ENCODE results near the gene CD2.
A peak's percentile ranks its signal among the peaks of the same experiment; 100 is the strongest.
"Not testable (repeated sequence)": the region's sequence is repeated elsewhere in the genome, so short reads cannot be mapped to it uniquely, and the experiment has no call there.

Gene CD2

DNA sequence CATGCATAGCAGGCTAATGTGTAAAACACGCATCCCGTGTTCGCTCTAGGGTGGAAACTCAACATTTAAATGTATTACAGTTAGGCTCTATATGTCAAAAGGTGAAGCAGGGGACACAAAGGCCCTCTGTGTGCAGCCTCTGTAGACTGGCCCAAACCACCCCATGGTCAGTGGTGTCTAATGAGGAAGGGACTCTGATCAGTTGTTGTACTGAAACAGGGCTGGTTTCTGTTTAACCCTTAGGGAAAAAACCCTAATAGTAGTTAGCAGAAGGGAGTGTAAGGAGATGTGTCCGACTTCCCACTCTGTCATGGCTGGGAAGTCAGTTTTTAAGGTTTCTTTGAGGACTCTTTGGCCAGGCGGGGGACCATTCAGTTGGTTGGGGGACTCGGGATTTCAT is 21.5 kb upstream of the CD2 start:
- DNase-seq (ENCODE audit: low spot score): no peak

- DNase-seq (ENCODE audit: low spot score): no peak
Measured at GRCh38 chr1:116733476-116734365, 20.5 kb upstream of the CD2 start.

- DNase-seq (ENCODE audit: low spot score): no peak
Measured at GRCh38 chr1:116735246-116735645, 19.0 kb upstream of the CD2 start.

DNA sequence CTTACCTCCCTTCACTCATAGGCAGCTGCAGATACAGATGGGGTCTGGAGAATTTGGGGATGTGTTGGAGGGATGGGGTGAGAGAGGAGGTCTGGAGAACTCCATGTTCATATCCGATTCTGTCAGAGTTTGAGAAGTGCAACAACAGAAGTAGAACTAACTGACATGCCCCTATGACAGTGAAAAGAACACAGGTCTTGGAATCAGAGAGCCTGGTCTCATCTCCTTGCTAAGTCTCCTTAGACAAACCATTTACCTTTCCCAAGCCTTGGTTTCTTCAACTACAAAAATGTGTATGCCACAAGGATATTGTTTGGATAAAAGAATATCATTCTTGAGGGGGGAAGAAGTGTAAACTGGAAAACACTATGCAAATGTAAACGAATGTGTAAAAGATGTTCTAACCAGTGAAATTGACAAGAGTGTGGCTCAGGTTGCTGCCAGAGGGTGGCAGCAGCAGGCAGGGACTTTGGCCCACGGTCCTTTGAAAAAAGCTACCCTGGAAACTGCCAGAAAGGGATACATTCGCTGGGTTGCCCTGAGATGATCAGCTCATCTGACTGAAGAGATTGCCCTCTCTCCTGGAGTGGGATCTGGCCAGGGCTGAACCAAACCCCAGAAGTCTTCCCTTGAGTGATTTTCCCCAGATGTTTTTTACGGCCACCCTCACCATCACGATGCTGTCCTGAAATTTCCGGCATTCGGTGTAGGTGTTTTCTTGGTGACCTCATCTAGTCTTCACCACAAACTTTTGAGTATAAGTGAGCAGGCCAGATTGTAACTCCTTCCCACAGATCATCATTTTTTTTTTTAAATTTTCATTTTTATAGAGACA is 17.0 kb upstream of the CD2 start:
- DNase-seq (ENCODE audit: low spot score): peak; percentile 84

- DNase-seq (ENCODE audit: low spot score): peak; percentile 52
Measured at GRCh38 chr1:116737855-116738321, 16.3 kb upstream of the CD2 start.

DNA sequence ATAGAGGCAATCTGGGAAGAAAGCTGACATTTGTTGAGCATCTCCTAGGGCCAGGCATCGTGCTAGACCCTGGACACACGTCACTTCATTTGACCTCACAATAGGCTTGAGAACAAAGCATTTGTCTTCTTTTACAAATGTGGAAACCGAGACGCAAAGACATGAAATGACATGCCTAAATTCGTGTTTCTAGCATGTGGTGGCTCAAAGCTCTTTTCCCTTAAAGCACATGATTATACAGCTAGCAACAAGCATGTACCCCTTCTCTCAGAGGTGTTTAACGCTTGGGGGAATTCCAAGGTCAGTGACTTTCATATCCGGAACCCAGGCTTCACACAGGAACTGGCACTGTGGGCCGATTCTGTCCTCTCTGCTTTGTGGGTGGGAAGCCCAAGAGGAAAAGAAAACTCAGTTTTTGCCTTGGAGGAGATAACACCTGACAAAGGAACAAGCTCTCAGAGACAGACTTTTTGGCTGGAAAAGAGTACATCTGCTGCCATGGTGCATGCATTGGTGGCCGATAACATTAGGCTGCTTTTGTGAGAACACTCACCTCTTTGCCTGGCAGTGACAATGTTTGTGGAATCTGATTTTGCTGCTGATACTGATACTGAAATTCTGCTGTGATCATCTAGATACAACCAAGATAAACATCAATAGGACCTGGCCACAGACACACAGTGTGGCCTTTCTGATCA is 15.4 kb upstream of the CD2 start:
- DNase-seq (ENCODE audit: low spot score): peak; percentile 81

- DNase-seq (ENCODE audit: low spot score): no peak
Measured at GRCh38 chr1:116739371-116740012, 14.7 kb upstream of the CD2 start.

GRCh38 chr1:116740296-116740695 is 13.9 kb upstream of the CD2 start:
- no peak for DNase-seq (ENCODE audit: low spot score)

- DNase-seq (ENCODE audit: low spot score): no peak
Measured at GRCh38 chr1:116740746-116741145, 13.5 kb upstream of the CD2 start.

GRCh38 chr1:116741836-116742565 is 12.2 kb upstream of the CD2 start:
- DNase-seq (ENCODE audit: low spot score): no peak

DNA sequence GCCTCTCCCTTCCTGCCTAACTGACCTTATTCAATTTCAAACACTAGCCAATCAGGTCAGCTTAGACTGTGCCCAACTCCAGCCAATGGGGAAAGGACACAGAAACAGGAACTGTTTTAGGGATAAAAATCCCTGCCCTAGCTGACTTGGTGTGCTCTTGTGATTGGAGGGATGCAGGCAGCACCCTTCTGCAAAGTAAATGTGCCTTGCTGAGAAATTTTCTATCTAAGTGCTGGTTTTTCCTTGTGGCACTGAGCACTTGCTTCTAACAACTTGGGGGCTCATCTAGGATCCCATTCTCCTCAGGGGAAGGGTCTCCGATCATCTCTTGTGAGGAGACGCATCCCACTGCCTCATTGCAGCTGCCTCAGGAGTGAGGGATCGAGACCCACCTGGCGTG is 10.7 kb upstream of the CD2 start:
- no peak for DNase-seq (ENCODE audit: low spot score)

DNA sequence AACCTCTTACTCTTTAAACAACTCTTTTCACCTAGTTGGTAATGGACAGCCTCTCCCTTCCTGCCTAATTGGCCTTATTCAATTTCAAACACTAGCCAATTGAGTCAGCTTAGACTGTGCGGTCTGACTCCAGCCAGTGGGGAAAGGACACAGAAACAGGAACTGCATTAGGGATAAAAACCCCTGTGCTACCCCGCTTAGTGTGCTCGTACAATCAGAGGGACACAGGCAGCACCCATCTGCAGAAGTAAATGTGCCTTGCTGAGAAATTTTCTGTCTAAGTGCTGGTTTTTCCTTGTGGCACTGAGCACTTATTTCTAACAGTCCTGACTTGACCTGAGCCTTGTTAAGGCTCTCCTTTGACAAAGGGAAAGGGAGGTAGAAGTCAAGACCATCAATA is 6.0 kb upstream of the CD2 start:
- DNase-seq (ENCODE audit: low spot score): no peak

DNA sequence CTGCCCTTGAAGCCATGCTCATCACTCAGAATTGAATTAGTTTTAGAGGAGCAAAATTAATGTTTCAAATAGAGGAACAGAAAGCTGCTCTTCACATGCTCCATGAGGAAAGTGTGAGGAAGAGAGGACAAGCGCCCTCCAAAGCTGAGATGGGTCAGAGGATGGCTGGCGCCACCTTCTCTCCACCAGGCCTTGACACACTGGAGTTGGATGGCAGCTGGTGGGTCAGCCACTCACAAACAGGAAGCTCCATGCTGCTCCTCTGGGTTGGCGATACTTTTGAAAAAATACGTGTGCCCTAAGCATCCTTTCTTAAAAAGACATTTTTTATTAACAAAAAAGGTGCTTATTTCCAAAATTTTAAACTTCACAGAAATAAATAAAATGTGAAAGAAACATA is 3.1 kb upstream of the CD2 start:
- DNase-seq (ENCODE audit: low spot score): no peak

GRCh38 chr1:116751621-116752020 is 2.6 kb upstream of the CD2 start:
- no peak for DNase-seq (ENCODE audit: low spot score)

DNA sequence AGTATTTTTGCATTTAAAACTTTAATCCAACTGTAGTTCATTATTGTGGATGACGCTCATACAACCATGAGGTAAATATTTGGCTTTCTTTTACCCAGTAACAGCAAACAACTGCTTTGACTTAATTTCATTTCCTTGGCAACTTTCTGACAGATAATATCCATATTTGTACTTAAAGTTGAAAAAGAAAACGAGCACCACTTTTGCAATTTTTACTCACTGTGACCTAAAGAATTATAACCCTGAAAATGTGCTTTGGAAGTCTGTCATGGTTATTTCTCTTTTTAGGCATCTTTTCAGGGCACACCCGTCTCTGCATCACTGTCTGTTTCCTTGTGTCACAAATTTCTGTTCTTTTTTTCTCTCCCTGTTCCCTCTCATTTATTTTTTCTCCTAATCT is 918 bp upstream of the CD2 start:
- DNase-seq (ENCODE audit: low spot score): no peak

- DNase-seq (ENCODE audit: low spot score): no peak
Measured at GRCh38 chr1:116755066-116755465, 836 bp downstream of the CD2 start.

DNA sequence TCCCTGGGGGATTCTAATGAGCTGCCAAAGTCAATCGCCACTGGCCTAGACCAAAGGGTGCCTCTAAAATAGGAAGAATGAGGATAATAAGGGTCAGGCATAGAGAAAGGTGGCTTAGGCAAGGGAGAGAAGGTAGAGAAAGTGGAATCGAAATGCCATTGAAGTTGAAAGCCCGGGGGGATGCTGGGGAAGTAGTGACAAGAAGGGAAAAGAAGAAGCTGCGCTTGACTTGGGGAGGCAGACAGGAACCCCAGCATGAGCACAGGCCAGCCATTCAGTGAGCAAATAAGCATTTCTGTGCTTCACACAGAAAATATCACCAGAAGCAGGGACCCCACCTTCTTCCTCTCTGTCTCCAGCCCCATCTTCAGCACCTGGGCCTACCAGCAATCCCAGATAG is 1.5 kb downstream of the CD2 start:
- no peak for DNase-seq (ENCODE audit: low spot score)

- not testable (repeated sequence) for DNase-seq (ENCODE audit: low spot score)
Measured at GRCh38 chr1:116756092-116756491, 1.9 kb downstream of the CD2 start.

GRCh38 chr1:116758456-116758815 is 4.2 kb downstream of the CD2 start:
- not testable (repeated sequence) for DNase-seq (ENCODE audit: low spot score)

- no peak for DNase-seq (ENCODE audit: low spot score)
Measured at GRCh38 chr1:116759636-116760035, 5.4 kb downstream of the CD2 start.

GRCh38 chr1:116760487-116760886 is 6.3 kb downstream of the CD2 start:
- no peak for DNase-seq (ENCODE audit: low spot score)
